CD4-positive, alpha-beta T cell (primary cell): ENCODE results near the gene IRF6. TPM values are rescaled to one million over a fixed set of nuclear protein-coding genes. Genes with fewer than 3 reads are reported as not detected.

ENCODE experiments used
- ATAC-seq: fragments of 200-7000 bp; cut with Tn5 transposase; one replicate; pipeline ENCODE4 v1.10.0; 2022; ENCODE audit warnings: mild to moderate bottlenecking; ENCODE audit not compliant: poor library complexity
- CTCF ChIA-PET: fragments of 350-600 bp; sonication (Branson Sonifier 250); formaldehyde crosslinking; loops from one replicate; lab custom pipeline; 2021; ENCODE audit warnings: antibody characterized with exemption, inconsistent platforms; lab: Charles Lee
- POLR2A ChIA-PET: fragments of 350-600 bp; sonication (Branson Sonifier 250); formaldehyde crosslinking; loops from one replicate; lab custom pipeline; 2021; ENCODE audit warnings: antibody characterized with exemption, inconsistent platforms; lab: Charles Lee
- DNase-seq, 14 experiments: peaks; one replicate each; pipeline ENCODE4 v3.0.0-alpha.2; 2013 to 2020; ENCODE audit warnings: mixed read lengths in 2 of 14
- H3K27ac ChIP-seq, 2 donors: one replicate each; pipeline versions ENCODE4 v1.5.1 to v1.7.0; 2013; ENCODE audit warnings: low read length in 2 of 2, low read depth in 1 of 2, mild to moderate bottlenecking in 1 of 2
- H3K27me3 ChIP-seq, 2 experiments: 1 replicate in 1 of 2; 2 replicates in 1 of 2; pipeline versions ENCODE4 v1.6.1 to v1.7.0; 2013; ENCODE audit warnings: low read length in 2 of 2, control low read depth in 1 of 2, mild to moderate bottlenecking in 1 of 2, moderate library complexity in 1 of 2; ENCODE audit not compliant: insufficient read depth in 2 of 2, control insufficient read depth in 1 of 2
- H3K36me3 ChIP-seq: one replicate; pipeline ENCODE4 v1.6.1; 2013; ENCODE audit warnings: low read length, control low read depth; ENCODE audit not compliant: insufficient read depth
- H3K4me1 ChIP-seq: one replicate; pipeline ENCODE4 v1.6.1; 2013; ENCODE audit warnings: low read length, control low read depth; ENCODE audit not compliant: insufficient read depth
- H3K4me3 ChIP-seq: one replicate; pipeline ENCODE4 v1.5.1; 2013; ENCODE audit warnings: mild to moderate bottlenecking, low read length, moderate library complexity
- H3K9me3 ChIP-seq, 2 experiments: 1 replicate in 1 of 2; 2 replicates in 1 of 2; pipeline versions ENCODE4 v1.6.1 to v1.7.0; 2013; ENCODE audit warnings: low read length in 2 of 2, mild to moderate bottlenecking in 2 of 2, control low read depth in 1 of 2, moderate library complexity in 1 of 2; ENCODE audit not compliant: control insufficient read depth in 1 of 2, insufficient read depth in 1 of 2
- H3K27ac Mint-ChIP-seq: one replicate; pipeline ENCODE4 v1.8.0; 2020; ENCODE audit warnings: mixed read lengths
- H3K27me3 Mint-ChIP-seq: one replicate; pipeline ENCODE4 v1.8.0; 2021; ENCODE audit warnings: mixed read lengths
- H3K36me3 Mint-ChIP-seq: one replicate; pipeline ENCODE4 v1.8.0; 2021; ENCODE audit warnings: low read depth, mixed read lengths
- H3K4me1 Mint-ChIP-seq: one replicate; pipeline ENCODE4 v1.8.0; 2021; ENCODE audit warnings: low read depth, mixed read lengths
- H3K4me3 Mint-ChIP-seq: one replicate; pipeline ENCODE4 v1.8.0; 2020; ENCODE audit warnings: mild to moderate bottlenecking, mixed read lengths
- H3K9me3 Mint-ChIP-seq: one replicate; pipeline ENCODE4 v1.8.0; 2020; ENCODE audit warnings: mixed read lengths
- CTCF ChIP-seq: fragments of 200-600 bp; IDR thresholded peaks from one replicate; pipeline ENCODE4 v1.8.0; 2022; ENCODE audit warnings: antibody characterized with exemption, mild to moderate bottlenecking
- intact Hi-C, 2 experiments: fragments of 100-400 bp; cut with DNase I in 1 of 2; cut with micrococcal nuclease in 1 of 2; formaldehyde crosslinking; loops; one replicate each; pipeline versions ENCODE4 v1.15.1 to v1.9.0; 2023 to 2025; cut with DNase I, micrococcal nuclease
- total RNA-seq, 174 experiments: library from RNA in 2 of 174; stranded (reverse) in 2 of 174; gene quantifications; one replicate each; pipeline ENCODE4 v1.2.3 and lab custom pipeline; 2021 to 2026

IRF6 gene
- total RNA-seq, 2 experiments from 2014 or later: 0.74 to 1.7 TPM

- CTCF ChIA-PET: no interaction called here
- Histone ChIP-seq H3K4me3 (no peak overlapping the region), H3K27me3 (peaks cover 5 to 7% of the 10 kb centered on the region in 2 experiments), H3K4me1 (peaks cover 6% of the 10 kb centered on the region), H3K36me3 (no peaks in the 10 kb centered on the region), H3K27ac (no peak overlapping the region), H3K9me3 (no peaks in the 10 kb centered on the region)
- H3K27ac Mint-ChIP-seq: no peak overlapping the region
- no peak for DNase-seq
- no peaks in the 10 kb centered on the region for H3K36me3 Mint-ChIP-seq
- no peak for TF ChIP-seq CTCF
- POLR2A ChIA-PET: interaction anchor here (2.4 kb wide), 1 partner anchor 16 kb away, joined by 6 read pairs; the partner anchor contains the start of gene IRF6
- no peak overlapping the region for H3K4me3 Mint-ChIP-seq
- no peak for ATAC-seq
- peaks cover 11% of the 10 kb centered on the region for H3K4me1 Mint-ChIP-seq
- no peaks in the 10 kb centered on the region for H3K9me3 Mint-ChIP-seq
- intact Hi-C loops: loop anchor here in 1 of 2 experiments (5.0 kb wide), 1 partner anchor 74 kb away; no protein-coding TSS in a partner anchor
- H3K27me3 Mint-ChIP-seq: peaks cover 19% of the 10 kb centered on the region
Measured at GRCh38 chr1:209820986-209821385, 15.0 kb upstream of the IRF6 start.

- Mint-ChIP-seq H3K9me3 (no peaks in the 10 kb centered on the region), H3K27me3 (peaks cover 19% of the 10 kb centered on the region), H3K27ac (no peak overlapping the region), H3K4me3 (no peak overlapping the region), H3K4me1 (peaks cover 21% of the 10 kb centered on the region), H3K36me3 (no peaks in the 10 kb centered on the region)
- intact Hi-C loops: no loop called here
- Histone ChIP-seq H3K4me3 (no peak overlapping the region), H3K27ac (no peak overlapping the region), H3K27me3 (peaks cover 5 to 7% of the 10 kb centered on the region in 2 experiments), H3K36me3 (no peaks in the 10 kb centered on the region), H3K9me3 (no peaks in the 10 kb centered on the region), H3K4me1 (peaks cover 10% of the 10 kb centered on the region)
- ChIA-PET CTCF (interaction anchor here (1.6 kb wide), 1 partner anchor 8 kb away, joined by 3 read pairs; no protein-coding TSS in a partner anchor), POLR2A (interaction anchor here (2.1 kb wide), 1 partner anchor 9 kb away, joined by 4 read pairs; the partner anchor contains the start of gene UTP25)
- ATAC-seq: no peak
- no peak for TF ChIP-seq CTCF
- DNase-seq: no peak
Measured at GRCh38 chr1:209819058-209819457, 13.1 kb upstream of the IRF6 start.

GRCh38 chr1:209817691-209818090, 11.7 kb upstream of the IRF6 start:
- Histone ChIP-seq H3K36me3 (no peaks in the 10 kb centered on the region), H3K4me1 (peaks cover 6% of the 10 kb centered on the region), H3K27ac (no peak overlapping the region), H3K9me3 (no peaks in the 10 kb centered on the region), H3K4me3 (no peak overlapping the region), H3K27me3 (peaks cover 5 to 7% of the 10 kb centered on the region in 2 experiments)
- ATAC-seq (no peak), DNase-seq (no peak)
- H3K4me3 Mint-ChIP-seq: no peak overlapping the region
- peaks cover 12% of the 10 kb centered on the region for H3K4me1 Mint-ChIP-seq
- no peaks in the 10 kb centered on the region for H3K9me3 Mint-ChIP-seq
- no peaks in the 10 kb centered on the region for H3K36me3 Mint-ChIP-seq
- no peak overlapping the region for H3K27ac Mint-ChIP-seq
- peaks cover 13% of the 10 kb centered on the region for H3K27me3 Mint-ChIP-seq
- no peak for TF ChIP-seq CTCF
- intact Hi-C loops: no loop called here
- ChIA-PET POLR2A (interaction anchor here (0.8 to 2.1 kb wide), 2 partner anchors 10 to 33 kb away, joined by 3 to 4 read pairs; partner anchors contain the start of genes C1orf74 and UTP25), CTCF (interaction anchor here (1.3 kb wide), 1 partner anchor 42 kb away, joined by 3 read pairs; no protein-coding TSS in a partner anchor)
